ENCODE measurements around the gene ARL16.
"Not testable (repeated sequence)": the region's sequence is repeated elsewhere in the genome, so short reads cannot be mapped to it uniquely, and the experiment has no call there.

The ARL16 gene

GRCh38 chr17:81695211-81695610 lies 11.6 kb upstream of the ARL16 start:
- DNase-seq (ENCODE audit: low read depth in 3 of 3): no peak

- no peak for DNase-seq (ENCODE audit: low read depth in 3 of 3)
Observed at GRCh38 chr17:81694810-81695209, 11.2 kb upstream of the ARL16 start.

GRCh38 chr17:81693509-81694210 lies 10.1 kb upstream of the ARL16 start:
- DNase-seq (ENCODE audit: low read depth in 3 of 3): no peak

GRCh38 chr17:81691608-81692007 lies 8.0 kb upstream of the ARL16 start:
- no peak for DNase-seq (ENCODE audit: low read depth in 3 of 3)

- DNase-seq (ENCODE audit: low read depth in 3 of 3): no peak
Observed at GRCh38 chr17:81691196-81691595, 7.6 kb upstream of the ARL16 start.

GRCh38 chr17:81690549-81690948 lies 7.0 kb upstream of the ARL16 start:
- DNase-seq (ENCODE audit: low read depth in 3 of 3): no peak

- no peak for DNase-seq (ENCODE audit: low read depth in 3 of 3)
Observed at GRCh38 chr17:81690066-81690465, 6.5 kb upstream of the ARL16 start.

- no peak for DNase-seq (ENCODE audit: low read depth in 3 of 3)
Observed at GRCh38 chr17:81688616-81689015, 5.0 kb upstream of the ARL16 start.

GRCh38 chr17:81687770-81688541 lies 4.4 kb upstream of the ARL16 start:
- DNase-seq (ENCODE audit: low read depth in 3 of 3): no peak

- no peak for DNase-seq (ENCODE audit: low read depth in 3 of 3)
Observed at GRCh38 chr17:81686614-81687013, 3.0 kb upstream of the ARL16 start.

GRCh38 chr17:81685108-81685507 lies 1.5 kb upstream of the ARL16 start:
- DNase-seq (ENCODE audit: low read depth in 3 of 3): peak in 2 of 3 donors; percentile 49 to 52

GRCh38 chr17:81684442-81684911 lies 880 bp upstream of the ARL16 start:
- no peak for DNase-seq (ENCODE audit: low read depth in 3 of 3)

- DNase-seq (ENCODE audit: low read depth in 3 of 3): no peak
Observed at GRCh38 chr17:81683208-81683583, 401 bp downstream of the ARL16 start.

GRCh38 chr17:81682565-81683207 lies 911 bp downstream of the ARL16 start:
- DNase-seq (ENCODE audit: low read depth in 3 of 3): no peak

GRCh38 chr17:81681672-81682071 lies 1.9 kb downstream of the ARL16 start:
- DNase-seq (ENCODE audit: low read depth in 3 of 3): no peak

- no peak for DNase-seq (ENCODE audit: low read depth in 3 of 3)
Observed at GRCh38 chr17:81680150-81680549, 3.4 kb downstream of the ARL16 start.

GRCh38 chr17:81676906-81677305 lies 6.7 kb downstream of the ARL16 start:
- DNase-seq (ENCODE audit: low read depth in 3 of 3): no peak

- DNase-seq (ENCODE audit: low read depth in 3 of 3): not testable (repeated sequence)
Observed at GRCh38 chr17:81675515-81676221, 7.9 kb downstream of the ARL16 start.

- DNase-seq (ENCODE audit: low read depth in 3 of 3): no peak
Observed at GRCh38 chr17:81673561-81674258, 9.9 kb downstream of the ARL16 start.

GRCh38 chr17:81672954-81673353 lies 10.6 kb downstream of the ARL16 start:
- DNase-seq (ENCODE audit: low read depth in 3 of 3): no peak

- no peak for DNase-seq (ENCODE audit: low read depth in 3 of 3)
Observed at GRCh38 chr17:81672504-81672903, 11.1 kb downstream of the ARL16 start.

Data from stimulated activated CD4-positive, alpha-beta T cell treated with anti-CD3 and anti-CD28 coated beads, TNF-alpha, amount 100 ng/mL, for 48 hours (primary cell).